GM23338 (cell line): ENCODE results near the gene NLRC5. TPM values are rescaled to one million over a fixed set of nuclear protein-coding genes. Genes with fewer than 3 reads are reported as not detected.

Source experiments
- CTCF ChIP-seq, 2 experiments: fragments of 200-600 bp in 1 of 2; sonication (generic) in 1 of 2; conservative IDR thresholded peaks; 2 replicates each; pipeline versions ENCODE4 v1.5.1 to v1.6.1; 2016 to 2017; ENCODE audit warnings: antibody characterized with exemption in 2 of 2, low read depth in 2 of 2, mild to moderate bottlenecking in 2 of 2, moderate library complexity in 1 of 2
- REST ChIP-seq: IDR thresholded peaks from one replicate; pipeline ENCODE4 v1.6.1; 2018; ENCODE audit warnings: antibody characterized with exemption; ENCODE audit not compliant: unreplicated experiment
- STAT1 ChIP-seq: IDR thresholded peaks from one replicate; pipeline ENCODE4 v1.6.1; 2016; ENCODE audit warnings: antibody characterized with exemption; ENCODE audit not compliant: unreplicated experiment
- ZNF114 ChIP-seq: fragments of 250-450 bp; sonication (Bioruptor Pico); IDR thresholded peaks from 2 replicates; pipeline ENCODE4 v1.5.0; 2020; ENCODE audit warnings: mild to moderate bottlenecking, moderate library complexity
- ZNF331 ChIP-seq: fragments of 250-450 bp; sonication (Bioruptor Pico); IDR thresholded peaks from 2 replicates; pipeline ENCODE4 v1.5.0; 2020; ENCODE audit warnings: low read depth, mild to moderate bottlenecking, moderate library complexity
- ZNF462 ChIP-seq: fragments of 250-450 bp; sonication (Bioruptor Pico); IDR thresholded peaks from 2 replicates; pipeline ENCODE4 v1.5.0; 2020; ENCODE audit warnings: mild to moderate bottlenecking, moderate library complexity
- polyA plus RNA-seq: library from polyadenylated mRNA; unstranded; fragments of >200 nt; fragmentation: Nextera tagmentation; extraction: Ambion mirVana; gene quantifications from 2 replicates; pipeline ENCODE4 v1.2.1, GENCODE V29; 2016
- total RNA-seq: library from RNA; depleted of rRNA; stranded (reverse); fragments of >200 nt; shearing (Covaris generic); gene quantifications from 2 replicates; pipeline ENCODE4 v1.2.3, GENCODE V29; 2014

The NLRC5 gene
- total and polyA plus RNA-seq, 2 experiments from 2014 or later = 2.3 to 3.9 TPM

DNA sequence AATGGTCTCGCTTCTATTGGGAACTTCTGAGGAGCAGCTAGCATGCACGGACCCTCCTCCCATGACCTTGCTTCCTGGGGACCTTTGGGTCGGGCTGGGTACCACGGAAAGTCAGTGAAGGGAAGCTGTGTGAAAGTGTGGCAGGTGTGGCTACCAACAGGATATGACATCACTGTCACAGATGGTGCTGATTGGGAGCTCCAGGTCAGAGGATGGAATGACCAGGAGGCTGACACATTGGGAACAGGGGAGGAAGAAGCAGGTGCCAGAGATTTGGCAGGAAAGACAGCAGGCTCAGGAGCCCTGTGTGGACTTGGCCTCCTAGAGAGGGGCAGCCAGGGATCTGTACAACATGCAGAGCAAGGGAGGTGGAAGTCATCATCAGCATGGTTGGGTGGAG, 137.1 kb downstream of the NLRC5 start (continued):
- TF ChIP-seq ZNF462 (CRISPR knock-in tag) = no peak
- no peak for TF ChIP-seq ZNF331
- TF ChIP-seq STAT1 = no peak
- no peak for TF ChIP-seq CTCF (conservative IDR thresholded peaks at IDR 0.05; ENCODE audit: low read depth in 2 of 2)
- no peak for TF ChIP-seq REST
- TF ChIP-seq ZNF114 (CRISPR knock-in tag) = no peak
